Parathyroid adenoma (tissue), 2 donors: ENCODE results near the gene CFAP54.

Experiments
- H2AFZ ChIP-seq: fragments of 300-600 bp; sonication (generic); one replicate; pipeline ENCODE4 v1.7.0; 2017; ENCODE audit warnings: antibody characterized with exemption, mild to moderate bottlenecking
- H3K27ac ChIP-seq: fragments of 300-600 bp; sonication (generic); one replicate; pipeline ENCODE4 v1.7.0; 2017
- H3K27me3 ChIP-seq: fragments of 300-600 bp; sonication (generic); one replicate; pipeline ENCODE4 v1.7.0; 2017; ENCODE audit warnings: low read length; ENCODE audit not compliant: control insufficient read depth, insufficient read depth
- H3K36me3 ChIP-seq: fragments of 300-600 bp; sonication (generic); one replicate; pipeline ENCODE4 v1.7.0; 2017; ENCODE audit warnings: low read length; ENCODE audit not compliant: control insufficient read depth, insufficient read depth
- H3K4me1 ChIP-seq: fragments of 300-600 bp; sonication (generic); one replicate; pipeline ENCODE4 v1.7.0; 2017; ENCODE audit warnings: control low read depth
- H3K4me2 ChIP-seq: fragments of 300-600 bp; sonication (generic); one replicate; pipeline ENCODE4 v1.7.0; 2017; ENCODE audit warnings: low read length
- H3K4me3 ChIP-seq: fragments of 300-600 bp; sonication (generic); one replicate; pipeline ENCODE4 v1.7.0; 2017; ENCODE audit warnings: low read depth, low read length
- H3K79me2 ChIP-seq: fragments of 300-600 bp; sonication (generic); one replicate; pipeline ENCODE4 v1.7.0; 2017; ENCODE audit warnings: control low read depth
- H3K9ac ChIP-seq: fragments of 300-600 bp; sonication (generic); one replicate; pipeline ENCODE4 v1.7.0; 2017; ENCODE audit warnings: mild to moderate bottlenecking
- H3K9me3 ChIP-seq: fragments of 300-600 bp; sonication (generic); one replicate; pipeline ENCODE4 v1.7.0; 2017; ENCODE audit warnings: low read length; ENCODE audit not compliant: control insufficient read depth
- CTCF ChIP-seq: fragments of 300-600 bp; sonication (generic); IDR thresholded peaks from one replicate; pipeline ENCODE4 v1.7.0; 2017; ENCODE audit warnings: antibody characterized with exemption, mild to moderate bottlenecking
- donor health status: primary hyperparathyroidism.

CFAP54 gene

GRCh38 chr12:96677363-96677762 is 188.0 kb downstream of the CFAP54 start:
- H3K4me3 ChIP-seq: no peak overlapping the region
- no peak overlapping the region for H3K4me2 ChIP-seq
- no peaks in the 10 kb centered on the region for H3K4me1 ChIP-seq
- TF ChIP-seq CTCF: no peak
- no peaks in the 10 kb centered on the region for H3K79me2 ChIP-seq
- no peak overlapping the region for H3K9ac ChIP-seq
- H2AFZ ChIP-seq: no peak overlapping the region
- no peaks in the 10 kb centered on the region for H3K36me3 ChIP-seq
- H3K27ac ChIP-seq: no peak overlapping the region
- H3K27me3 ChIP-seq: no peaks in the 10 kb centered on the region
- H3K9me3 ChIP-seq: no peaks in the 10 kb centered on the region

GRCh38 chr12:96687719-96688118 is 198.3 kb downstream of the CFAP54 start:
- no peaks in the 10 kb centered on the region for H3K36me3 ChIP-seq
- no peak for TF ChIP-seq CTCF
- H3K4me2 ChIP-seq: no peak overlapping the region
- no peak overlapping the region for H3K4me3 ChIP-seq
- H3K9ac ChIP-seq: no peak overlapping the region
- H3K27ac ChIP-seq: no peak overlapping the region
- no peaks in the 10 kb centered on the region for H3K27me3 ChIP-seq
- H3K4me1 ChIP-seq: no peaks in the 10 kb centered on the region
- H3K9me3 ChIP-seq: no peaks in the 10 kb centered on the region
- H2AFZ ChIP-seq: no peak overlapping the region
- no peaks in the 10 kb centered on the region for H3K79me2 ChIP-seq

GRCh38 chr12:96698521-96698920 is 209.1 kb downstream of the CFAP54 start:
- H3K79me2 ChIP-seq: no peaks in the 10 kb centered on the region
- H3K9ac ChIP-seq: no peak overlapping the region
- H3K9me3 ChIP-seq: no peaks in the 10 kb centered on the region
- no peak overlapping the region for H3K27ac ChIP-seq
- H2AFZ ChIP-seq: no peak overlapping the region
- H3K36me3 ChIP-seq: no peaks in the 10 kb centered on the region
- H3K4me2 ChIP-seq: no peak overlapping the region
- H3K4me1 ChIP-seq: no peaks in the 10 kb centered on the region
- TF ChIP-seq CTCF: no peak
- H3K27me3 ChIP-seq: no peaks in the 10 kb centered on the region
- H3K4me3 ChIP-seq: no peak overlapping the region

- Histone ChIP-seq H3K27ac (no peak overlapping the region), H3K9me3 (no peaks in the 10 kb centered on the region), H3K27me3 (no peaks in the 10 kb centered on the region), H3K4me1 (no peaks in the 10 kb centered on the region), H3K4me2 (no peak overlapping the region), H3K36me3 (no peaks in the 10 kb centered on the region), H3K4me3 (no peak overlapping the region), H2AFZ (no peak overlapping the region), H3K9ac (no peak overlapping the region), H3K79me2 (no peaks in the 10 kb centered on the region)
- no peak for TF ChIP-seq CTCF
Measured at GRCh38 chr12:96698965-96699364, 209.6 kb downstream of the CFAP54 start.

GRCh38 chr12:96701856-96702255 is 212.5 kb downstream of the CFAP54 start:
- H3K27ac ChIP-seq: no peak overlapping the region
- no peak overlapping the region for H3K9ac ChIP-seq
- H3K79me2 ChIP-seq: no peaks in the 10 kb centered on the region
- no peaks in the 10 kb centered on the region for H3K27me3 ChIP-seq
- H3K4me3 ChIP-seq: no peak overlapping the region
- no peak for TF ChIP-seq CTCF
- H3K4me1 ChIP-seq: no peaks in the 10 kb centered on the region
- H2AFZ ChIP-seq: no peak overlapping the region
- H3K36me3 ChIP-seq: no peaks in the 10 kb centered on the region
- H3K9me3 ChIP-seq: no peaks in the 10 kb centered on the region
- no peak overlapping the region for H3K4me2 ChIP-seq
